Astrocyte of the hippocampus (primary cell): ENCODE measurements around the gene ZNF322.
"Not testable (repeated sequence)": the region's sequence is repeated elsewhere in the genome, so short reads cannot be mapped to it uniquely, and the experiment has no call there.

Experiments
- DNase-seq: peaks from one replicate; pipeline ENCODE4 v3.0.0; 2011; ENCODE audit warnings: low read depth, low spot score

ZNF322 gene, protein sequence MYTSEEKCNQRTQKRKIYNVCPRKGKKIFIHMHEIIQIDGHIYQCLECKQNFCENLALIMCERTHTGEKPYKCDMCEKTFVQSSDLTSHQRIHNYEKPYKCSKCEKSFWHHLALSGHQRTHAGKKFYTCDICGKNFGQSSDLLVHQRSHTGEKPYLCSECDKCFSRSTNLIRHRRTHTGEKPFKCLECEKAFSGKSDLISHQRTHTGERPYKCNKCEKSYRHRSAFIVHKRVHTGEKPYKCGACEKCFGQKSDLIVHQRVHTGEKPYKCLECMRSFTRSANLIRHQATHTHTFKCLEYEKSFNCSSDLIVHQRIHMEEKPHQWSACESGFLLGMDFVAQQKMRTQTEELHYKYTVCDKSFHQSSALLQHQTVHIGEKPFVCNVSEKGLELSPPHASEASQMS

DNA sequence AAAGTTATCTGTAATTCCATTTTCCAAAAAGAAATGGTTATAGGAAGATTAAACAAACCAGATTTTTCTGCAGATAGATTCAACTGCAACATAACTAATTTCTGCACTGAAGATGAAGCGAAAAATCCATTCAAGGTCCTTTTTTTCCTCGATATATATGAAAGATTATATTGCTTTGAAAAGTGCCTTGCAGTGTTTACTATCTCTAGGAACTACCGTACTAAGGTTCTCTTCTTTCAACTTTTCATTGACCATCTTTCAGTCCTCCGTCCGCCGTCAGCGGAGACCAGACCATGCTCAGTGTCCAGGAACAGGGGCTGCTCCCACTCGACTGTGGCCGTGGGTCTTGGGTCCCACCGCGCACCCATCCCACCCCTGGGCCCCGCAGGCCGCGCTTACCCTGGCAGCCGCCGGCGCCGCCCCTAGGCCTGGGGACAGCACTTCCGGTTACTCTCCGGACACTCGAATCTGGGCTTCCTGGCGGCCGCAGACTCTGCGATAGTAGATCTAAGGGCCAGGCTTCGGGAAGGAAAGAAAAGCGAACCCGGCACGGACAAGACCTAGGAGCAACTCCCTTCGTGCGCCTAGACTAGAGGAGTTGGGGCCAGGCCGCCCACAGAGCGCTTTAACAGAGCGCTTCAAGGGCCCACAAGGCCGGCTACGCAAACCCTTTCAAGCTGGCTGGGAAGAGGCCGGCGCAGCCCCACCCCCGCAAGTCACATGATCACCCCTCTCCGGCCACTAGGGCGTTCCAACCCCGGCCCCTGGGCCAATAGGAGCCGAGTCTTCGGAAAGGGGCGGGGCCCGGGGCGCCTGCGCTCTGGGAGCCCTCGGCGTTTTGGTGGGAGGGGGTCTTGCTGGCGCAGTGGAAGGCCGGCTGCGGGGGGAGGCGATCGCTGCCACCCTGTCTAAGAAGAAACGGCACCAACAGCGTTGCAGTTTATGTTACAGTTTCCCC, at the start of gene ZNF322:
Gene ZNF322 (minus strand): TSS at position 705 of the 958 bp plus-strand sequence. CDS start 21,193 bp downstream, outside the sequence.
- peak; percentile 98 for DNase-seq

DNA sequence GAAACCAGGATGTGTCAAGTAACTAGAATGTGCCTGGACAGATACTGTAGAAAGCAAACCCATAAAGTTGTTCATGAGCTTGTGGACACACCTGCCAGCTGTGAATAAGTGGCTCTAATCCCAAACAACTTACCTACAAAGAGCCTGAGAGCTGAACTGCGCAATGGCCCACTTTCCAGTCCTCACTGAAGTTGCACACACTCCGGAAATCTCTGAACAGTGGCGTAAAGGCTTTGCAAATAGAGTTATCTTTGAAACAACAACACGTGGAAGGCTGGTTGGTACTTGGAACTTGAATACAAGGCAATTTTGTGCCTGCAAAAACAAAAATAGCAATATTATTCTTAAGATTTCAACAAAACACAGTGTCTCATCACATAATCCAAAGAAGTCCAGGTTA, 46.2 kb upstream of the ZNF322 start:
- DNase-seq, result not testable (repeated sequence)

DNA sequence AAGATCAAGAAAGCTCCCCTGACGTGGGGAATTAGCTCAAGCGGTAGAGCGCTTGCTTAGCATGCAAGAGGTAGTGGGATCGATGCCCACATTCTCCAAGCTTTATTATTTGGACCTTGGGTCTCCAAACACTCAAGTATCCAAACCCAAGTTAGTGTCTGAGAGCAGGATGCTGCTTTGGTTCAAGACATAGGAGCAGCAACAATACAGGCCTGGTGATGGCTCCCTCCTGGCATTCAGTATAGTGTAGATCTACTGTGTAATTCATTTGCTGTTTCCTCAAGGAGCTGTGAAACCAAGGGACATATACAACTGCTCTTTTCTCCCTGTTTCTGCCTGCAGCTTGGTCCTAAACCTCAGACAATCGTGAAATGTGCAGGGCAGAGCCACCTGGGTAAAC, 45.8 kb upstream of the ZNF322 start:
- not testable (repeated sequence) for DNase-seq

DNA sequence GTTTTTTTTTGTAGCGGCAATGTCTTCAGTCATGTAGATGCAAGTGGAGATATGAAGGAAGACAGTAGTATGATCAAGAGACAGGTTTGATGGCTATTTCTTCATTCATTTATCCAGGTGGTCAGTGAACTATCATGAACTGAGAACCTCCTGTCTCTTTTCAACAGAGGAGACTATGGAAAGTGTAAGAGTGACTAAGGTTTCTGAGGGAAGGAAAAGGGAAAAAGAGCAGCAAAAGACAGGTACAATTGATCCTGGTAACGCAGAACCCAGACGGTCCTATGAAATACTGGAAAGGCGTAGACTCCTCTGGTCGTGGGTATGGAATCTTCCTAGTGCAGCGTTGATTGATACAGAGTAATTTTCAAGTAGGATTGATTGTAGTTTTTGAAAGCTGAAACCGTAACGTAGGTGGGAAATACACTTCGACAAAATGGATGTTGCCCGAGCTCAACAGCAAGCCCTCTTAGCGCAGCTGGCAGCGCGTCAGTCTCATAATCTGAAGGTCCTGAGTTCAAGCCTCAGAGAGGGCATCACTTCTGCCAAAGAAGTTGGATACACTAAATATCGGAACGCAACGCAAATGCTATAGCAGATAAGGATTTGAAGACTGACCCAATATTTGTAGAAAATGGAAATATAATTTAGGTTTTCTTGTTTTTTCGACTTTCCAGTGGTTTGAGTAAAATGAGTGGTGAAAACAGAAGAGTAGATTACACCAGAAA, 41.6 kb upstream of the ZNF322 start:
- not testable (repeated sequence) for DNase-seq

DNA sequence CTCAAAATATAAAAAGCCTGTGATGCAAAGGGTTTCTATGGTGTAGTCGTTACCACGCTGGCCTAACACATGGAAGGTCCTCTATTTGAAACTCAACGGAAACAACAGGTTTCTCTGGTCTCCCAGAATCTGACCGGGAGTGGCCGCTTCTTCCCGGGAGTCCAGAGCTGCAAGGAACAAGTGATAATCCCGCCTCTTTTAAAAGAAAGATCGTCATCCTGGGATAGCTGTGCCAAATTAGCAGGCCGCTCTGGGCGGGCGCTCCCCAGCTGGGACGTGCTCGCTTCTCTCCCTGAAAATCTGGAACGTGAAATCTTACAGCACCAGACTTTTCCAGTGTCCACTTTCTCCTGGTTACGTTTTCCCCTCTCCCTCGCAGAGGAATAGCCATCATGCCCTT, 38.0 kb upstream of the ZNF322 start:
- DNase-seq, result not testable (repeated sequence)

DNA sequence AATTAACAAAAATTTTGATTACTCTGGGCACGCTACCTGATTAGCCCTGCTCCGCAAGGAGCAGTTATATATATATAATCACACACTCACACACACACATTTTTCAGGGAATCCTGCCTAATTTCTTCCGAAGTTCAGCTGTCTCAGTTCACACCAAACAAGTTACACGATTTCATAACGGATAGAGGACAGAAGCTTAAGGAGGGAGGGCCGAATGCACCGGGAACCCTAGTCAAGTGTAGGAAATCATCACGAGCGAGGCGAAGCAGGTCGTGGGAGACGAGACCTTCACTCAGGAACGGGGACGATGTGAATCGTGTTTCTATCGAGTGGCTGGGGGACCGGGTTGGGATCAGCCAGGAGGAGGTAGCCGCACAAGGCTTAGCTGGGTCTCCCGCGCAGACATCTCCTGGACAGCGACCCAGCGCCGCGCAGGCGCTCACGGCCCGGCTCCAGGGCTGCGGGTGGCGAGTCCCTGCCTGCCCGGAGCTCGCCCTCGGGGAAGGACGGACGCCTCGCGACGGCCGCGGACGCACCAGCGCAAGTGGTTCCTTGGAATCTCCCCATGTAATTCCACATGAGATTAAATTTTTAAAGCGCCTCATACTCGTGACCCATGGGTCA, 29.9 kb upstream of the ZNF322 start:
- not testable (repeated sequence) for DNase-seq

DNA sequence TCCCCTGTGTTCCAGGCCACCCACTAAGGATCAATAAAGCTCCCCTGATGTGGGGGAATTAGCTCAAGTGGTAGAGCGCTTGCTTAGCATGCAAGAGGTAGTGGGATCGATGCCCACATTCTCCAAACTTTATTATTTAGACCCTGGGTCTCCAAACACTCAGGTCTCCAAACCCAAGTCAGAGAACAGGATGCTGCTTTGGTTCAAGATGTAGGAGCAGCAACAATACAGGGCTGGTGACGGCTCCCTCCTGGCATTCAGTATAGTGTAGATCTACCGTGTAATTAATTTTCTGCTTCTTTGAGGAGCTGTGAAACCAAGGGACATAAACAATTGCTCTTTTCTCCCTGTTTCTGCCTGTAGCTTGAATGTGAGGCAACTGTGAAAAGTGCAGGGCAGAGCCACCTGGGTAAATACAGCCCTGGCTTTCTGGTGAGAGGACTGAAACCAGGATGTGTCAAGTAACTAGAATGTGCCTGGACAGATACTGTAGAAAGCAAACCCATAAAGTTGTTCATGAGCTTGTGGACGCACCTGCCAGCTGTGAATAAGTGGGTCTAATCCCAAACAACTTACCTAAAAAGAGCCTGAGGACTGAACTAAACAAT, 23.0 kb upstream of the ZNF322 start:
- not testable (repeated sequence) for DNase-seq

DNA sequence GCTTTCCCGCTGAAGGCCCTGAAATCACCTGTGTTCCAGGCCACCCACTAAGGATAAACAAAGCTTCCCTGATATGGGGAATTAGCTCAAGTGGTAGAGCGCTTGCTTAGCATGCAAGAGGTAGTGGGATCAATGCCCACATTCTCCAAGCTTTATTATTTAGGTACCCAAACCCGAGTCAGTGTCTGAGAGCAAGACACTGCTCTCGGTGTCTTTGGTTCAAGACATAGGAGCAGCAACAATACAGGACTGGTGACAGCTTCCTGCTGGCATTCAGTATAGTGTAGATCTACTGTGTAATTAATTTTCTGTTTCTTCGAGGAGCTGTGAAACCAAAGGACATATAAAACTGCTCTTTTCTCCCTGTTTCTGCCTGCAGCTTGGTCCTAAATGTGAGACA, 13.7 kb upstream of the ZNF322 start:
- not testable (repeated sequence) for DNase-seq

DNA sequence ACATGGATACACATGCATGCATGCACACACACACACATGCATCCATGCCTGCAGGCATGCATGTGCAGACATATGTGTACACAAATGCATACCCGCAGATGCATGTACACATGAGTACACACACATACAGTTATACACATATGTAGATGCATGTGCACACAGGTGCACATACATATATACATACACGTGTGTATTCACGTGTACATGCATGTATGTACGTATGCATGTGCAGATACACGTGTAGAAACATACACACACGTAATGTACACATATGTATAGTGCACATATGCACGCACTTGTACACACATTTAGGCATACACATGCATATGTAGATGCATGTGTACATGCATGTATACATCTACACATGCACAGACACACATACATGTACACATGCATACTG, 11.0 kb upstream of the ZNF322 start:
- not testable (repeated sequence) for DNase-seq

DNA sequence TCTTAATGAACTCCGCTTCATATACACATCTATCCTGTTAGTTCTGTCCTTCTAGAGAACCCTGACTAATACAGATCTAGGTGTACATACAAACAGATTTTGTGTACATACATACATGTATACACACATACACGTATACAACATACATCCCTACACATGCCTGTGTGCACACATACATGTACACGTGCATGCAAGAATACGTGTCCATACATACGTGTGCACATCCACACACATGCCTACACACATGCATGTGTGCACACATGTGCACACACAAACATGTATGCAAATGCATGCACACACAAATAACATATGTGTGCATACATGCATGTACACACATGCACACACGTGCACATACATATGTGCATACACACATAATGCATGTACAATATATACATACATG, 10.5 kb upstream of the ZNF322 start:
- DNase-seq, result not testable (repeated sequence)

DNA sequence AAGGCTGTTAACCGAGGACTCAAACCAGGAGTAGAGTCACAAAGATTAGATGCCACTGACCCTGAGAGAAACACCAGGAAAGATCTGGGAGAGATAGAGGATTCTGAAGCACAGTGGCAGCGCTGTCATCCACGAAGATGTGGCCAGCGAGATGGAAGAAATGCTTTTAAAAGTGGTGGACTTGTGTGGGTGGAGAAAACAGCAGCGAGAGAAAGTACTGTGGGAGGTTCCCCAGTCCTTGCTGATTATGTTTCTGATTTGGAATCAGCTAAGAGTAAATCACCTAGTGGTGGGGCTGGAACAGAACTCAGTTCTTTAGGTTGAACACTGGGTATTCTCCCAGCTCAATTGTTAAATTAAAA, 435 bp upstream of the ZNF322 start:
- DNase-seq, result no peak

DNA sequence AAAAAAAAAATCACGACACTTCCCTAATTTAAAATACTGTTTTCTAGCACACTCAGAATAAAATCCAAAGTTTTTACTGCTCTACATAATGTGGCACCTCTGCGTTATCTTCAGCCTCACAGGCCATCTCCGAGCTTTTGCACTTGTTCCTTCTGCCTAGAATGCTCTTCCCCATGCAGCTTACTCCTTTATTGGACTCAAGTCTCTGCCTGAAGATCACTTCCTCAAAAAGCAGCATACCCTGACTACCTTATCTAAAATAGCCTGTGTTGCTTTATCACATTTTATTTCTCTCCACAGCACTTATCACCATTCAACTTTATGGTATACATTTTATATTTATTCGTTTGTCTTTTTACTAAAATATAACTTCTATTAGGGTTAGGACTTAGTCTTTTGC, 2.3 kb downstream of the ZNF322 start:
- no peak for DNase-seq

DNA sequence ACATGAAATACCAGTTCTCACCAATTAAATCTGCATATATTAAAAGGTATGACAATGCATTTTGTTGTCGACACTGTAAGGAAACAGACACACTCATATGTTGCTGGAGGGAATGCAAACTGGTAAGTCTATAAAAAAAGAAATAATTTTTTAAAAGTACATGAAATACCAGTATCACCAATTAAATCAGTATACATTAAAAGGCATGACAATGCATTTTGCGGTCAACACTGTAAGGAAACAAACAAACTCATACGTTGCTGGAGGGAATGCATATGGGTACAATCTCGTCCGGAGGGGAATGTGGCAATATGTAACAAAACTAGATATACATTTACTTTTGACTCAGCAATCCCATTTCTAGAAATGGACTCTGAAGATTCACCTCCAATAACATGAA, 6.5 kb downstream of the ZNF322 start:
- no peak for DNase-seq

DNA sequence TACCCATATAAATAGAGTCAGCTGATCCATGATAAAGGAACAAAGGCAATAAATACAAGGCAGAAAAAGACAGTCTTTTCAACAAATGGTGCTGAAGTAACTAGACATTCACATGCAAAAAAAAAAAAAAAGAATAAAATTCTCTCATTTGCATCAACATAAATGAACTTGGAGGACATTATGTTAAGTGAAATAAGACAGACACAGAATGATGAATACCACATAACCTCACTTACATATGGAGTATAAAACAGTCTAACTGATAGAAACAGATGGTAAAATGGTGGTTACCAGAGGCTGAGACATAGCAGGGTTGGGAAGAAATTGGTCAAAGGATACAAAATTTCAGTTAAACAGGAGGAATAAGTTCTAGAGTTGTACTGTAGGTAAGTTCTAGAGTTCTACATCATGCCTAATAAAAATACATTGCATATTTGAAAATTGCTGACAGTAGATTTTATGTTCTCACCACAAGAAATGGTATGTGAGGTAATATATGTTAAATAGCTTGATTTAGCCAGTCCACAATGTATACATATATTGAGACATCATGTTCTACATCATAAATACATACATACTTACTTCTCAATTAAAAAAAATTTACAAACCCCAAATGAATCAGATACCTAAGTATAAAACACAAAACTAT, 8.3 kb downstream of the ZNF322 start:
- DNase-seq, result no peak

DNA sequence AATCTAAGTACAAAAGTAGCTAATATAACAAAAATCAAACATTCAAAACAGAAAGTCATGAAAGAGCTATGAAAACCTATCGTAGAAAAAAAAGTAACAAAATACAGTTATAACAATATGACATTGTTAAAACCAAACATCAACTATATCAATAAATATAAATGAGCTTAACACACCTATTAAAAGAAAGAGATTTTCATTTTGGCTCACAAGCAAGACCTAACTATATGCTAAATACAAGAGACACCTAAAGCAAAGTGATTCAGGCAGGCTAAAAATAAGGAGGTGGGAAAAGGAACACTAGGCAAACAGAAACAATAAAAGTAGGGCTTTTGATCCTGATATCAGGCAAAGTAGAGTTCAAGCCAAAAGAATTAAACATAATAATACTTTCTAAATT, 13.5 kb downstream of the ZNF322 start:
- no peak for DNase-seq

DNA sequence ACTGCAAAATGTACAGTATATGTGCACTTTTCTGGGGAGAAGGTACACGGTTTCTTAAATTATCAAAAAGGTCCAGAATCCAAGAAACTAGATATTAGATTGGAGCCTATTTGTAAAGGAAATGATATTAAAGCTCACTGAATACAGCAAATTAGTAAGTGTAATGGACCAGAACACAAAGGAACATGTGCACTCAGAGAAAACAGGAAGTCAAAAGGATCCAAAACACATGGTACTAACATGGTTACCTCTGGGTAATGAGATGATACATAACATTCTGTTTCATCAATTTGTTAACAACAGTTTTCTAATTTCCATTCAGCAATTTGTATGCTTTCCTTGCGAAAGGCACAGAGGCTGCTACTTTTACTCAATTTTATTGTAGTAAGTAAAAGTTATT, 18.7 kb downstream of the ZNF322 start:
- DNase-seq, result no peak

DNA sequence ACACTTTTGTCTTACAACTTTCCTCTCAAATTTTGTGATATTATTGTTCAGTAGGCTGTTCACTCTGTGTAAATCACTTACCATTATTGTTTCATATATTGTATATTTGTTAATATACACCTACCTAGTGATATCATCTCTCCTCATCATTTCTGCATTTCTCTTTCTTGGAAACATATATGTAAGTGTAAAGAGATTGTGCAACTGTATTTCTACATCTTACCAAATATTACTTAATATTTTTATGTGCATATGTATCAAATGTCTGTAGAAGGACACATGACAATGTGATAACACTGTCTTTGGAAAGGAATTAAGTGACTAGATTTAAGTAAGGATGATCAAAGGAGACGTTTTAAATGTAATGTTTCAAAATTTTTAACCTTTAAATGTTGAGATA, 30.2 kb downstream of the ZNF322 start:
- no peak for DNase-seq

DNA sequence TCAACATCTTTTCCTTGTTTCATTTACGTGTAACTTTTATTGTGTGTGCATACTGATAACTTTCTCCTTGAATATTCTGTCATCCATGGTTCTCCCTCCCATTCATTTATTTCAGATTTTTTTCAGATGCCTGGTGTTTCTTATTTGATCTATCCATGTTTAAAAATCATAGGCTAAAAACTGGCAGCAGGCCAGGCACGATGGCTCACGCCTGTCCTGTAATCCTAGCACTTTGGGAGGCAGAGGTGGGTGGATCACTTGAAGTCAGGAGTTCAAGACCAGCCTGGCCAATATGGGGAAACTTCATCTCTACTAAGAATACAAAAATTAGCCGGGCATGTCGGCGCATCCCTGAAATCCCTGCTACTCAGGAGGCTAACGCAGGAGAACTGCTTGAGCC, 31.7 kb downstream of the ZNF322 start:
- no peak for DNase-seq

DNA sequence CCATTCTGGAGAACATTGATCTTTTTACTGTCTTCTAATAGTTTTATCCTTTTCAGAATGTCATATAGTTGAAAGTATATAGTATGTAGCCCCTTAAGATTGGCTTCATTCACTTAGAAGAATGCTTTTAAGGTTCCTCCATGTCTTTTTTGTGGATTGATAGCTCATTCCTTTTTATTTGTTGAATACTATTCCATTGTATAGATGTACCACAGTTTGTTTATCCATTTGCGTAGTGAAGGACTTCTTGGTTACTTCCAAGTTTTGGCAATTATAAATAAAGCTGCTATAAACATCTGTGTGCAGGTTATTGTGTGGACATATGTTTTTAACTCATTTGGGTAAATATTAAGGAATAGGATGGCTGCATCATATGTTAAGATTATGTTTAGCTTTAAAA, 35.0 kb downstream of the ZNF322 start:
- DNase-seq, result no peak

DNA sequence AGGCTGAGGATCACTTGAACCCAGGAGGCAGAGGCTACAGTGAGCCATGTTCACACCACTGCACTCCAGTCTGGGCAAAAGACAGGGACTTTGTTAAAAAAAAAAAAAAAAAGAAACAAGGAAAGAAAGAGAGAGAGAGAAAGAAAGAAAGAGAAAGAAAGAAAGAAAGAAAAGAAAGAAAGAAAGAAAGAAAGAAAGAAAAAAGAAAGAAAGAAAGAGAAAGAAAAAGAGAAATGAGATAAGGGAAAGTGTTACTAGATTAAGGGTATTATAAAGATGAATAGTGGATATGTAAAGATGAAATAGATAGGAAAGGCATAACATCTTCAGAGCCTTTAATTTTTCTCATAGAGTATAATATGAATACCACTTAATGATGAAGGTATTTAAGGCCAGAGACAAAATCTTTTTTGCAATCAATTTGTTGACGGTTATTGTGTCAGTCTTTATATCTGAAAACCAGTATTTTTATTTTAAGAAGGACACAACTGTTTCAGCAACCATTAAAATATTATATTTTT, 36.1 kb downstream of the ZNF322 start:
- no peak for DNase-seq
